CD4-positive, alpha-beta T cell treated with Interleukin-17A for 4 hours (primary cell): Measurements from ENCODE around the gene OSBPL9.
"Not testable (repeated sequence)": the region's sequence is repeated elsewhere in the genome, so short reads cannot be mapped to it uniquely, and the experiment has no call there.

Experiments
- DNase-seq: peaks from one replicate; pipeline ENCODE4 v3.0.0-alpha.2; 2020; ENCODE audit warnings: mixed read lengths

OSBPL9 gene

DNA sequence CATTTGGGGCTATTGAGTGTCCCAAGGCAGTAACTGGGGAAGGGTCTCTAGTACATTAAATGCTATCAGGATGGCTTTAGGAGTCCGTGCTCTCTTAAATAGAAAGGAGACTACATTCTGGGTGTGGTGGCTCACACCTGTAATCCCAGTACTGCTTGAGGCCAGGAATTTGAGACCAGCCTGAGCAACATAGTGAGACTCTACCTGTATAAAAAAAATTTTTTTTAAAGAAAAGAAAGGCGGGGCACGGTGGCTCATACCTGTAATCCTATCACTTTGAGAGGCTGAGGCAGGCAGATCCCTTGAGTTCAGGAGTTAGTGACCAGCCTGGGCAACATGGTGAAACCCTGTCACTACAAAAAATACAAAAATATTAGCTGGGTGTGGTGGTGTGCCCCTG, 21.5 kb downstream of the OSBPL9 start:
- no peak for DNase-seq

DNA sequence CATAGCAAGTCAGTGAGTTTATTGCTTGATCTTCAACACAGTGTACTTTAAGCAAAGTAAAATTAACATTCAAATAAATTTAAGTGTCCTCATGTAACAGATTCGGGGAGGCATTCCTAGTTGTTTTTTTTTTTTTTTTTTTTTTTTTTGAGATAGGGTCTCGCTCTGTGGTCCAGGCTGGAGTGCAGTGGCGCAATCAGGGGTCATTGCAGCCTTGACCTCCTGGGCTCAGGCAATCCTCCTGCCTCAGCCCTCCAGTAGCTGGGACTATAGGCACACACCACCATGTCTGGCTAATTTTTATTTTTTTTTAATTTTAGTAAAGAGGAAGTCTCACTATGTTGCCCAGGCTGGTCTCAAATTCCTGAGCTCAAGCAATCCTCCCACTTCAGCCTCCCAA, 22.8 kb downstream of the OSBPL9 start:
- no peak for DNase-seq

DNA sequence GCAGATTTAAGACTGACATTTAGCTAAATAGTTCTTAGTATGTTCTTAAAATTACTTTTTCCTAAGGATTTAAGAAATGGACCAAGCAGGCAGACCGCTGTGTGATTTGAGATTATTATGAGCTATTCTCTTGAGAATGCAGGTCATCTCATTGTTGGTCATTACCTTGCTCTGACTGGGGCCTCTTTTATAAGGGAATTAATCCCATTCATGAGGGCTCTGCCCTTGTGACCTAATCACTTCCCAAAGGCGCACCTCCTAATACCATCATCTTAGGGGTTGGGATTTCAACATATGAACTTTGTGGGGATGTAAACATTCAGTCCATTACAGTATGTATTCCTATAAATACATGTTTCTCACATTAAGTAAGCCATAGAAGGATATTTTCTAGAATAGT, 24.2 kb downstream of the OSBPL9 start:
- DNase-seq, result no peak

DNA sequence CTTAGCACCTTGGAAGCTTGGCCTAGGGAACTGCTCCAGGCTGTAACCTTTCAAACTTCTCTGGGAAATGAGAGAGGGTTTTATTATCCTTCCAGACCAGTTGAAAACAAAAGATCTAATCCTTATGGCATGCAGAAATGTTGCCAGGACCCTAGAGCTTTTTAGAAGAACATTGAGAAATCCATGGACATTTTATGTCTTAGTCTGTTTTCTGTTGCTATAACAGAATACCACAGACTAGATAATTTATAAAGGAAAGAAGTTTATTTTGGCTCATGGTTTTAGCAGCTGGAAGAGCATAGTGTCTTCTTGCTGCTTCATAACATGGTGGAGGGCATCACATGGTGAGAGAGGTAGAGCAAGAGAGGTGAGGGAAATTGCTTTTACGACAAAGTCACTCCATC, 25.8 kb downstream of the OSBPL9 start:
- no peak for DNase-seq

DNA sequence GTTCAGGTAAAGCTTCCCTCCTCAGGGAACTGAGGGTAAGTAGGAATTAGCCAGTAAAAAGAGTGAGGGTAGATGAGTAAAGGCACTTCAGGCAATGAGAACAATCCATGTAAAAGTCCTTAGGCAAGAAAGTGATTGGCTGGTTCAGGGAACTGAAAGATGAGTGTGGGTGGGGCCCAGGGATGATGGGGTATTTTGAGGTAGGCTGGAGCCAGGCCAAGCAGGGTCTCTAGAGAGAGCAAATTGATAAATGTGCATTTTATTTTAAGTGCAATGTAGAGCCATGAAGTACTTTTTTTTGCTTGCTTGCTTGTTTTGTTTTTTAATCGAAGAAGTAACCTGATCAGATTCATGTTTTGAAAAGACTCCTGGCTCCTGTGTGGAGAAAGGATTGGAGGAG, 26.5 kb downstream of the OSBPL9 start:
- no peak for DNase-seq

DNA sequence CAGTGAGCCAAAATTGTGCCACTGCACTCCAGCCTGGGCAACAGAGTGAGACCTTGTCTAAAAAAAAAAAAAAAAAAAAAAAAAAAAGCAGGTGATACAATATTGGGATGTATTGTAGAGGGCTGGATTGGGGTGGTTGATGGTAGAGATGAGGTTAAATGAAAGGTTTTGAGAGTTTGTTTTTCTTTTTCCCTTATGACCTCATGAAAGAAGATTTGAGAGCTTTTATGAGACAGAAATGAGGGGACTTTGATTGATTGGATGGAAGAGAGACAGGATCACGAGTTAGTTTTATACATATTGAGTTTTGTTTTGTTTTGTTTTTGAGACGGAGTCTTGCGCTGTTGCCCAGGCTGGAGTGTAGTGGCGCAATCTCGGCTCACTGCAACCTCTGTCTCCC, 27.1 kb downstream of the OSBPL9 start:
- DNase-seq, result no peak

DNA sequence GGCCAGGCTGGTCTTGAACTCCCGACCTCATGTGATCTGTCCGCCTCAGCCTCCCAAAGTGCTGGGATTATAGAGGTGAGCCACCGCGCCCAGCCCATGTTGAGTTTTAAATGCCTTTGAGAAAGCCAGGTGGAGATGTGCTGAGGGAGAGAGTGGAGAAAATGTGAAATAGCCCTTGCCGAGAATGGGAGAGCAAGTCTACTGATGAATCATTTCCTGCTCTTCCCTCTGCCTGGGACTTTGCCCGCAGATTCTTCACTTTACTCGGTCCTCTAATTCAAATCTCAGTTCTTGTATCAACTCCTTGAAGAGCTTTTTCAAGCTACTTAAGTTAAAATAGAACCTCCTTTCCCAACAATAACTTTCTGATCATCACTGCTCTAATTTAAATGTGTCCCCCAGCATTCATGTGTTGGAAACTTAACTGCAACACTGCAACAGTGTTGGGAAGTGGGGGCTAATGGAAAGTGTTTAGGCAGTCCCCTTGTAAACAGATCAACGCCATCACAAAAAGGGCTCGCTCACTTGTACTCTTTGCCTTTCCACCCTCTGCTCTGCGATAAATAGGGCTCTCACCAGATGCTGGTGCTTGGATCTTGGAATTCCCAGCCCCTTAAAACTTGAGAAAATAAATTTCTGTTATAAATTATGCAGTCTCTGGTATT, 27.8 kb downstream of the OSBPL9 start:
- DNase-seq, result no peak

DNA sequence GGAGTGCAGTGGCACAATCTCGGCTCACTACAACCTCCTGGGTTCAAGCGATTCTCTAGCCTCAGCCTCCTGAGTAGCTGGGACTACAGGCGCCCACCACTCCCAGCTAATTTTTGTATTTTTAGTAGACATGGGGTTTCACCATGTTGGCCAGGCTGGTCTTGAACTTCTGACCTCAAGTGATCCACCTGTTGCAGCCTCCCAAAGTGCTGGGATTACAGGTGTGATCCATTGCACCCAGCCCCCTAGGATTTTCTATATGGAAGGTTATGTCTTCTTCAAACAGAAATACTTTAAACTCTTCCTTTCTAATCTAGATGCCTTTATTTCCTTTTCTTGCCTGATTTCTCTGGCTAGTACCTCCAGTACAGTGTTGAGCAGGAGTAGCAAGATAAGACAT, 29.7 kb downstream of the OSBPL9 start:
- DNase-seq, result not testable (repeated sequence)

DNA sequence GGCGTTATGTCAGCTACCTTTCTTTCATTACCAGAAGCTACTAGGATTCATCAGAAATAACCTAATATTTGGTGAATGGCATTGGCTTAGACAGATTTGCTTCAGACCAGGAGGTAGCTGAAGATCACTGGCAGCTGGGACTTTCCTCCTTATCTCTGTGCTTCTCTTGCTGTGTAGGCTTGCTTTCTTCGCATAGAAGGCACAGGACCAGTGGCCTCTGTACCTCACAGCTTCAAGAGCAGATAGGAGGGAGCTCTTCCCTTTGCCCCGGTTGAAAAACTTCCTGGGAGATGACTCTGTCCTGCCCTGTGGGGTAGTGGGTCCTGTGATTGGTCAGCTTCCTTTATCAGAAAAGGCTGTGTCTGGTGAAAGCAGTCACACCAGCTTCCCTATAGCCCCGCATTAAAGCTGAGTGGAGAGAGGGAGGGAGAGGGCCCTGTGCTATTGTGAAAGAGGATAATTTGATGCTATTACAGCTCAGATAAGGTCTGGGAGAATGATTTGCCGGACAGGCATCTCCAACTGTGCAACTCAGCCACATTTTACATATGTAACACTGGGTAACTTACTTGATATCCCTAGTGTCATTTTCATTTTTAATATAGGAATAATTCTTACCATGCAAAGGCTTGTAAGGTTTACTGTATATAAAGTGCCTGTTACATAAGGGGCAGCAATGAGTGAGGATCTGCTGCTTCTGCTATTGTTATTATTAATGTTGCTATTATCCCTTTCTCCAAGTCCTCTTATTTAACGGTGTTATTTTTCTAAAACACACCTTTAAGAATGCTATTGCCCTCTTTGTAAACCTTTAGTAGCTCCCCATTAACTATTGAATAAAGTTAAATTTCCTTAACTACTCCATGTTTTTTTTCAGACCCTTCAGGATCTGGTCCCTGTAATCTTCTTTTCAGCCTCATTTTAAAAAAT, 31.6 kb downstream of the OSBPL9 start:
- no peak for DNase-seq

DNA sequence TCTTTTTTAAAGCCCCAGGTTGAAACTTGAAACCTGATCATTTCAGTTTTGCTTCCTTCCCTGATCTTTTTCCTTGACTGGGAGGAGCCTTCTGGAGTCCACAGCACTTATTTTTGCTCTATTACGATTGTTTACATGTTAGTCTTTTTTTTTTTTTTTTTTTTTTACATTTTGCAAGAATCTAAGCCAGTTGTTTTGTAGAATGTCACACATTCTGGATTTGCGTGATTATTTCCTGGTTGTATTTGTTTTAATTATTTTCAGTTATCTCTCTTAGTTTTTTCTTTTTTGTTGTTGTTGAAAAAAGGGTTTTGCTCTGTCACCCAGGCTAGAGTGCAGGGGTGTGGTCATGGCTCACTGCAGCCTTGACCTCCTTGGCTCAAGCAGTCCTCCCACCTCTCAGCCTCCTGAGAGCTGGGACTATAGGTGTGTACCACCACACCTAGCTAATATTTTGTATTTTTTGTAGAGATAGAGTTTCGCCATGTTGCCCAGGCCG, 32.8 kb downstream of the OSBPL9 start:
- DNase-seq, result no peak

DNA sequence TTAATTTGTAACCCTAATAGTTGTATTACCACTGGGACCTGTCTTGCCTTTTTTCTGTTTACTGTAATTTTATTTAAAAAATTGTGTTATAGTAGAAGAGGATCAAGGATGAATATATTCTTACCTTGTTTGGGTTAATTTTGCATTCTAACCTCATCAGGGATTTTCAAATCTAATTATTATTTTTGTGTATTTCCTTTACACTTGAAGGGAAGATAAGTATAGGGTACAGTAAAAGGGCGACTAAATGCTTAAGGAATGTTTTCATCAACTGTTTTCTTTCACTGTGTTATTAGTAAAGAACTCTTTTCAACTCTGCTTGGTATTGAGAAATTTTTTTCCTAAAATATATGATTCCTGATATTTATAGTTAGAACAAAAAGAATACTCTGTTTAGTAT, 33.3 kb downstream of the OSBPL9 start:
- no peak for DNase-seq

DNA sequence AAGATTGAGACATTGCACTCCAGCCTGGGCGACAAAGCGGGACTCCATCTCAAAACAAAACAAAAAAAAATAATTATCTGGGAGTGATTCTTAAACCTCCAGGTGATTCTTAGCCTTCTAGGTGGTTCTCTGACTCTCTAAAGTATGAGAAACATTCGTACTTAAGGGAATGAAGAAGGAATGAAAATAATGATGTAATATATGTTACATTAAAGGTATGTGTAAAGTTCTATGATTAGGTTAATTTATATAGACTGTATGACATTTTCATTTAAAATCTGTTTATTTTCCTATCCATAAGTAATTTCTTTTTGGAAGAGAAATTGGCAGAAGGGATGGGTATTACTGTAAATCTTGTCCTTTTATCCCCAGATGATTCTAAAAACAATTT, 34.7 kb downstream of the OSBPL9 start:
- no peak for DNase-seq

DNA sequence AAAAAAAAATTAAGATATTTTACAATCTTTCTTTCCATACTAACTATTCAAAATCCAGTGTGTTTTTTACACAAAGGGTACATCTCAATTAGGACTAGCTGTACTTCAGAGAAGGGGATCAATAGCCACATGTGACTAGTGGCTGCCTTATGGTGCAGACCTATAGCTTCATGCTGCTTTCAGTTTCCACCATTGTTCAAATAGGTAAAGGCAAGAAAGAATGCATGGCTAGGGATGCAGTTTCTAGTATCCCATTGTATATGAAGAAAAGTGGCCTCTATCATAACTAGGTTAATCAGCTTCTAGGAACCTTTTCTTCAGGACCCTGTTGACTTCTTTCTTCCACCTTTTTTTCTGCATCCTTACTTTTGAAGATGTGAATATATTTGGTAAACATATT, 35.7 kb downstream of the OSBPL9 start:
- no peak for DNase-seq

DNA sequence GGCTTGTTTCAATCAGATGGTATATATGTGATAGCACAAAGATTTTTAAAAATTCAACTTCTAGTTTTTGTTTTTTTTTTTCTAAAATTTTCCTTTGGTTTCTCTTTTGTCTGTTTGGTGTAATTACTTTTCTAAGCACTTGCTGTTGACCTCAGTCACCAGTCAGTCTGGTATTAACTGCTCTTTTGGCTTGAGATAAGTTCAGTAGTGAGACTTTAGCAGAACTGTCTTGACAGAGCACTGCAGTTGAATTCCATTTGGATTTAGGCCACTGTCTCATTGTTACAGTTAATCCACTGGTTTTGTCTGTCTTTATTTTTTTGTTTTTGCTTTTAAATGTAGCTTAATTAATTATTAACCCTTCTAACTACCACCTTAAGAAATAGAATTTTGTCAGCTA, 36.2 kb downstream of the OSBPL9 start:
- DNase-seq, result no peak

DNA sequence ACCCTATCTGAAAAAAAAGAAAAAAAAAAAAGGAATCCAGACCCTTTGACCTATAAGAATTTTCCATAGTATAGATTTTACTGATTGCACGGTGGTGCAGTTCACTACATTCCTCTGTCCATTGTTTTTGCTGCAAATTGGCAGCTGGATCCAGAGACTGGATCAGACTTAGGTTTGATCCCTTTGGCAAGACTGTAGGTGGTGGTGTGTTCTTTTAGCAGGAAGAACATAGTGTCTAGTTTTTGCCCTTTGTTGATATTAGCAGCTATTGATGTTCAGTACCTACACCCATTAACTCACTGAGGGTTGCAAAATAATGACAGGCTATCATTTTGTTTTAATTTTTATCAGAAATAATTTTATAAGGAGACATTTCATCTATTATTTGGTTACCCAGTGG, 37.1 kb downstream of the OSBPL9 start:
- no peak for DNase-seq

DNA sequence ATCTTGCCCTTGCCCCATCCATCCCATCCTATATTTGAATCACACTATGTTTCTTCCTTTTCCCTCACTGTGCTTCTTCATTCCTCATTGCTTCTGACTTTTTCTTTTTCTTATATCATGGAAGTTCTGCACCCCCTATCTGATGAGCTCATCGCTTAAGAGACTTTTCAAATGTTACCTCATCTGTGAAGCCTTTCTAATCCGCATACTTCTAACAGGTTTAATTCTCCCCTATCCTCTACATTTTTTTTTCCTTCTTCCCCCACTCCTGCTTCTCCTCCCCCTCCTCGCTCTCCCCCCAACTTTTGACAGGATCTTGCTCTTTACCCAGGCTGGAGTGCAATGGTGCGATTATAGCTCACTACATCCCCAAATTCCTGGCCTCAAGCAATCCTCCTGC, 39.5 kb downstream of the OSBPL9 start:
- no peak for DNase-seq

DNA sequence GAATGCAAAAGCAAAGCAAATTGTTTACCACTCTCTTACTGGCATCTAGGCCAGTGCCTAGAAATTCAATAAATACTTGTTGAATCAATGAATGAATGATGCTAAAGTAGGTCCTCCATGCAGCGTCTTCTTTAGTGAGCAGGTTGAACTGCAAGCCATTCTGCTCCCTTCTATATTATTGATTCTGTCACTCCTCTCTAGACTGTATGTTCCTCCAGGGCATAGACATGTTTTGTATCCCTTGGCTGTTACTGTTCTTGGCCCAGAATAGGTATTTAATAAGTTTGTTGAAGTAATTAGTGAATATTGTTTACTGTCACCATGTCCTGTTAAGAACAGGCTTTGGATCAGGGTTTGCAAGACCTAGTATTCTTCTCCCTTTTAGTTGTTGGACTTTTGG, 43.7 kb downstream of the OSBPL9 start:
- no peak for DNase-seq

DNA sequence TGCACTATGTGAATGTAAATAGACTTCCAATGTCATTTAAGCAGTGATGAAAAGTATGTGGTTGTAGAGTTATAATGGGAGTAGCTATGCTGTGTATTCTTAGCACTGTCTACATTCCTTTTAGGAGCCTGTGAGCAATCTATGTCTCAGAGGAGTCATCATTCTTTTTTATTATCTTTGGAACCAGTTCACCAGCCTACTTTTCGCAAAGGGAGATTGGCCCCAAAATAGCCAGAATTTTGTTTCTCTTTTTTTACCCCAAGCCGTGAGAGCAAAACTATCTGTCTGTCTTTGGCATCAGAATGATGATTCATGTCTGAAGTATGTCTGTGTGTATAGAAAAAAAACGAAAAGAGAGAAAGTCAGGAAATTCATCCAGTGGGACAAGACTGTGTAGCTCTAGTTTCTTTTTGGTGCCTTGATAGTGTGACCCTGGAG, 44.2 kb downstream of the OSBPL9 start:
- no peak for DNase-seq

DNA sequence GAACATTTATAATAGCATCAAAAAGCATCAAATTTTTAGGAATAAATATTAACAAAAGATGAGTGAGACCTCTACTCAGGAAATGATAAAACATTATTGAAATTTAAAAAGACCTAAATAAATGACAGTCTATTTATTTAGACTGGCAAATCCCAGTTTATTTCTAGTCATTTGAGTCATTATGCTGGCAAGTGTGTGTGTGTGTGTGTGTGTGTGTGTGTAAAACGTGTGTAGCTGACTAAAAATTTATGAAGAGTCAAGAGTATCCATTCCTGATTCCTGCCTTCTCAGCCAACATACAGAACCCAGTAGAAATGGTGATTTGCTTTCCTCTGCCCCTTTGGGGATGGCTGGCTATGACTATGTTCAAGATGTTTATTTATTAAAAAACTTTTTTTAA, 46.2 kb downstream of the OSBPL9 start:
- no peak for DNase-seq

DNA sequence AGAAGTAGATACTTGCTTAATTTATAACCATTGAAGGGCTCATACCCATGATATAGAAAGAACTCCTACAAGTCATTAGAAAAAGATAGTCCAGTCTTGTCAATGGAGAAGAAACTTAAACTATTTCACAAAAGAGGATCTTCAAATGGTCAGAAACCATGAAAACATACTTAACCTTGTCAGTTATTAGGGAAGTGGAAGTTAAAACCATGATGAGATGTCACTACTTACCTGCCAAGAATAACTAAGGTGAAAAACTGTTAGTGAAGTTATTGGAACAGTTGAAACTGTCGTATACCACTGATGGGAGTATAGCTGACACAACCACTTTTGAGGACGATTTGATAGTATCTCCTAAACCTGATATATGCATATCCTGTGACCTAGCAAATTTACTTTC, 46.8 kb downstream of the OSBPL9 start:
- DNase-seq, result no peak

DNA sequence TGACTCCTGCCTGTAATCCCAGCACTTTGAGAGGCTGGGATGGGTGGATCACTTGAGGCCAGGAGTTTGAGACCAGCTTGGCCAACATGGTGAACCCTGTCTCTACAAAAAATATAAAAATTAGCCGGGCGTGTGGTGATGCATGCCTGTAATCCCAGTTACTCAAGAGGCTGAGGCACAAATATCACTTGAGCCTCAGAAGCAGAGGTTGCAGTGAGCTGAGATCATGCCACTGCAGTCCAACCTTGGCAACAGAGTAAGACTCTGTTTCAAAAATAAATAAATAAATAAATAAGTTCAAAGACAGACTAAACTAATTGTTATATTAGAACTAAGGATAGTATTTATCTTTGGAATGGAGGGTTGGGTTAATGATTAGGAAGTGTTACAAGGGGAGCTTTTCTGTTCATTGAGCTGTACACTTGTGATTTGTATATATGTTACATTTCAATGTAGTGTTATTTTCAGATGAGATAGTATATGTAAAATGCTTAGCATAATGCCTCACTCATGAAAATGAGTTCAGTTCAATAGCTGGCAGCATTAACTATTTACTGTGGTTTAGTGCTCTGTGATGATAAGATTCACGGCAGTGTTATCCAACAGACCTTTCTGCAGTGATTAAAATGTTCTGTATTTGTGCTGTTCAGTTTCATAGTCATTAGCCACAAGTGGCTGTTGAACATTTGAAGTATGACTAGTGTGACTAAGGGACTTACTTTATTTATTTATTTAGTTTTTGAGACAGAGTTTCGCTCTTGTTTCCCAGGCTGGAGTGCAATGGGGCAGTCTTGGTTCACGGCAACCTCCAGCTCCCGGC, 47.7 kb downstream of the OSBPL9 start:
- no peak for DNase-seq

DNA sequence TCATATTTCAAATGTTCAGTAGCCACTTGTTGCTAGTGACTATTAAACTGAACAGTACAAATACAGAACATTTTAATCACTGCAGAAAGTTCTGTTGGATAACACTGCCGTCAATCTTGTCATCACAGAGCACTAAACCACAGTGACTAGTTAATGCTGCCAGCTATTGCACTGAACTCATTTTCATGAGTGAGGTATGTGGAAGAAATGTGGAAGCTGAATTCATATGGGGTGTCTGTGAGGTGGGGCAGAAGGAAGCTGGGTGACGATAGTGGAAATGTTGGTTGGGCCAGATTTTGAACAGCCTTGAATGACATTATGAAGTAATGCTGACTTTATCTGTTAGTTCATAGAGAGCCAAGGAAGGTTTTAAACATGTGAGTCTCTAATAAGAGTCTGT, 49.6 kb downstream of the OSBPL9 start:
- DNase-seq, result no peak

DNA sequence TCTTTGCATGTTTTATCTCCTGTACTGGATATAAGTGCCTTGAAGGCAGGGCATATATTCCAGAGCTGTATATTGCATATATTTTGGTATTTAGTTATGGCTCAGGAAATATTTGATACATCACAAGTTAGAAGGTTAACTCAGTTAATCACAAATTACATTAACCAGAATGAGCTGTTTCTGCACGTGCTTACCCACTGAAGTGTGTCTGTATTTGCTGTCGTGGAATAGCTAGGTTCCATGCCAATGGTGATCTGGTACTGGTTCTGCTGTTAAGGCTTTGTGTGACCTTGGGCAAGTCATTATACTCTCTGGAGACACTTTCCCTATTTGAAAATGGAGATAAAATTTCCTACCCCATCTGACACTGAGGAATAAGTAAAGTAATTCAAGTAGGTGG, 50.7 kb downstream of the OSBPL9 start:
- DNase-seq, result no peak
